ENCODE measurements around the gene CLVS2.

The CLVS2 gene

GRCh38 chr6:122995921-122996793 is at the start of gene CLVS2:
Gene CLVS2 (plus strand): TSS chr6:122996235. CDS start chr6:122997778, 1,543 bp downstream.
- Histone ChIP-seq H3K4me3 (ENCODE audit: low read depth, low read length) (peak within 1 kb of the TSS; percentile 55), H3K27ac (peak within 1 kb of the TSS; percentile 48; the same call in 1 of the 2 replicates), H3K9me3 (ENCODE audit: severe bottlenecking) (no peaks in the 10 kb centered on the region), H3K27me3 (ENCODE audit: insufficient read depth, low read depth, severe bottlenecking) (no peaks in the 10 kb centered on the region), H3K36me3 (no peaks in the 10 kb centered on the region)
- peak; percentile 57 for DNase-seq
- no peak for TF ChIP-seq CTCF (IDR thresholded peaks at IDR 0.05; ENCODE audit: low read depth, low read length)

DNA sequence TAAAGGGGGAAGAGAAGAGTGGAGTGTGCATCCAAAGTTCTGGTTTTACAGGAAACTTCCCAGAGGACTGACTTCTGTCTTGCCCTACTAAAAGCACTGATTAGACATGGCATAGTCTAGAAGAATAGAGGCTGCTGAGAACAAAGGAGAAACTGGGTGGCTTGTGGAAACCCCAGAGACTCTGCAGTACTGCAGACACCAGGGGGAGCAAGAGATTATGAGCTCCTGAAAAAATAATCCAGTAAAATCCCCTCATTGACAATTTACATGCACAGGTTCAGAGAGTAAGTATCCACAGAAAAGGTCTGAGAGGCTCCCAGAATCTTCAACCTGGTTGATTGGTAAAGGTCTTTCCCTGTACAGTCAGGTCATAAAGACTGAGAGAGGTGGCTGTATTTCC is 48.7 kb upstream of the CLVS2 start:
- peak; percentile 39 for DNase-seq

DNA sequence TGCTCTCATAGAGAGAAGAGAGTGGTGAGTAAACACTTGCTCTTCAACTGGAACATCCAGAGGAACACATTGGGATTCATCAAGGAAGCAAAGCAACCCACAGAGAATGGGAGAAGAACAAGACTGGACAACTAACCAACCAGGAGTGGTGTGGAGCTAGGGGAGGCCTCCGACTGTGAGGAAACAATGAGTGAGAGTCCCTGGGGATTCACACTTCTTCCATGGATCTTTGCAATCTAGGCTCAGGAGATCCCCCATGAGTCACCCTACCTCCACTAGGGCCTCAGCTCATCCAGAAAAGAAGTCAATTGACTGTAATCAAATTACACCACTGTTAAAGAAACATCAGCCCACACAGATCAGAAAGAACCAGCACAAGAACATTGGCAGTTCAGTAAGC is 42.3 kb upstream of the CLVS2 start:
- H3K36me3 ChIP-seq = no peaks in the 10 kb centered on the region
- no peak for DNase-seq
- H3K9me3 ChIP-seq (ENCODE audit: severe bottlenecking) = no peaks in the 10 kb centered on the region
- no peak overlapping the region for H3K27ac ChIP-seq
- TF ChIP-seq CTCF (IDR thresholded peaks at IDR 0.05; ENCODE audit: low read depth, low read length) = no peak
- no peaks in the 10 kb centered on the region for H3K27me3 ChIP-seq (ENCODE audit: insufficient read depth, low read depth, severe bottlenecking)
- no peak overlapping the region for H3K4me3 ChIP-seq (ENCODE audit: low read depth, low read length)

More for the DNA sequence above, 48.7 kb upstream of the CLVS2 start:
- Histone ChIP-seq H3K4me3 (ENCODE audit: low read depth, low read length) (no peak overlapping the region), H3K27me3 (ENCODE audit: insufficient read depth, low read depth, severe bottlenecking) (no peaks in the 10 kb centered on the region), H3K9me3 (ENCODE audit: severe bottlenecking) (no peaks in the 10 kb centered on the region), H3K27ac (no peak overlapping the region), H3K36me3 (no peaks in the 10 kb centered on the region)
- TF ChIP-seq CTCF (IDR thresholded peaks at IDR 0.05; ENCODE audit: low read depth, low read length) = peak; percentile 61

DNA sequence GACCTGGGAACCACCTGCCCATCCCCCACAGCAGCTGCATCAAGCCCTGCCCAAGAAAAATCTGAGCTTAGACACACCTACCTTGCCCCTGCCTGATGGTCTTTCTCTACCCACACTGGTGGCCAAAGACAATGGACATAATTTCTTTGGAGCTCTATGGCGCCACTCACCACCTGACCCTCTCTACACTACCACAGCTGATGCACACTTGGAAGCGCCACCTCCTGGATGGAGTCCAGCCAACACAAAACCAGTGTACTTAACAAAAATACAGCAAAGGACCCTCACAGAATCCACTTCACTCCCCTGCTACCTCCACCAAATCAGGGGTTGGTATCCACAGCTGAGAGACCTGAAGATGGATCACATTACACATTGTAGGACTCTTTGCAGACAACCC is 39.7 kb upstream of the CLVS2 start:
- no peaks in the 10 kb centered on the region for H3K9me3 ChIP-seq (ENCODE audit: severe bottlenecking)
- no peaks in the 10 kb centered on the region for H3K27me3 ChIP-seq (ENCODE audit: insufficient read depth, low read depth, severe bottlenecking)
- DNase-seq = no peak
- H3K27ac ChIP-seq = no peak overlapping the region
- H3K4me3 ChIP-seq (ENCODE audit: low read depth, low read length) = no peak overlapping the region
- no peak for TF ChIP-seq CTCF (IDR thresholded peaks at IDR 0.05; ENCODE audit: low read depth, low read length)
- H3K36me3 ChIP-seq = no peaks in the 10 kb centered on the region

GRCh38 chr6:122962000-122962624 is 33.9 kb upstream of the CLVS2 start:
- no peak for TF ChIP-seq CTCF (IDR thresholded peaks at IDR 0.05; ENCODE audit: low read depth, low read length)
- no peaks in the 10 kb centered on the region for H3K27me3 ChIP-seq (ENCODE audit: insufficient read depth, low read depth, severe bottlenecking)
- no peak for DNase-seq
- H3K4me3 ChIP-seq (ENCODE audit: low read depth, low read length) = no peak overlapping the region
- no peak overlapping the region for H3K27ac ChIP-seq
- no peaks in the 10 kb centered on the region for H3K36me3 ChIP-seq
- no peaks in the 10 kb centered on the region for H3K9me3 ChIP-seq (ENCODE audit: severe bottlenecking)
